ENCODE measurements around the gene AMT. TPM values are rescaled to one million over a fixed set of nuclear protein-coding genes. Genes with fewer than 3 reads are reported as not detected.
A peak's percentile ranks its signal among the peaks of the same experiment; 100 is the strongest.

AMT gene
- total and polyA plus RNA-seq, 2 experiments from 2014 or later, result 32.8 to 35.6 TPM

DNA sequence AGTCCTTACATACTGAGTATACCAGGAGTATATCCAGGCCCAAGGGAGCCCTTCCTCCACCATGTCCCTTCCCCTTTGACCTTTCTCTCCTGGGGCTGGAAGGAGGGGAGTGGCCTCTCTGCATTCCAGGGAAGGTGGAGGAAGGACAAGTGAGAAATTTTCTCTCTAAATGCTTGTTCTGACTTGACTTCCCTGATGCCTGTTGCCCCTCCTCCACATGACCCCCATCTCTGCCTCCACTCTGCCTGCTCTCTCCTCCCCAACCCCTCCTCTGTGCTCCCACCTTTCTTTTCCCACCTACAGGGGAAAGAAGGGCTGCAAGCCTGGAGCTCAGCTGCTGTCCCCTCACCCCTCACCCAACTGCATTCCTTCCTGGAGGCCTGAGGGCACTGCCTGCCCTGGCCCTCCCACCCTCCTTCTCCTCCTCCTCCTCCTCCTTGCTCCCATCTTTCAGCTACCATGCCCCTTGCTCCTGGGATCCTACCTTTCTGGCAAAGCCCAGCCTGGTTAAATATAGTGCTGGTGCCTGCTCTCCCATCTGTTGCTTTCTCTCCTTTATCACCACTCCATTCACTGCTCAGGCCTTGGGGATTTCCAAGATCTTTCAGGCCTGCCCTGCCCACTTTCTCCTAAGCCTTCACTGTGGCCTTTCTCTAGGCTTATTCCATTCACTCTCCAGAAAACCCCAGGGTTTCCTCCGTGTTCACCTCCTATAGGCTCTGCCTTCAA is 39.3 kb upstream of the AMT start:
- no peaks in the 10 kb centered on the region for H3K36me3 ChIP-seq (ENCODE audit: insufficient read depth)
- peaks cover 47% of the 10 kb centered on the region for H3K4me1 Mint-ChIP-seq
- peak overlapping the region; percentile 99 for H3K27ac ChIP-seq (ENCODE audit: low read depth)
- TF ChIP-seq POLR2AphosphoS5 (IDR thresholded peaks at IDR 0.05; ENCODE audit: low read depth), result no peak
- no peak for TF ChIP-seq ZNF114 (CRISPR knock-in tag; IDR thresholded peaks at IDR 0.05)
- TF ChIP-seq EZH2 (IDR thresholded peaks at IDR 0.05; ENCODE audit: low read depth, unreplicated experiment), result no peak
- no peak for TF ChIP-seq JUNB (IDR thresholded peaks at IDR 0.05; ENCODE audit: unreplicated experiment)
- TF ChIP-seq, protein P1, sequence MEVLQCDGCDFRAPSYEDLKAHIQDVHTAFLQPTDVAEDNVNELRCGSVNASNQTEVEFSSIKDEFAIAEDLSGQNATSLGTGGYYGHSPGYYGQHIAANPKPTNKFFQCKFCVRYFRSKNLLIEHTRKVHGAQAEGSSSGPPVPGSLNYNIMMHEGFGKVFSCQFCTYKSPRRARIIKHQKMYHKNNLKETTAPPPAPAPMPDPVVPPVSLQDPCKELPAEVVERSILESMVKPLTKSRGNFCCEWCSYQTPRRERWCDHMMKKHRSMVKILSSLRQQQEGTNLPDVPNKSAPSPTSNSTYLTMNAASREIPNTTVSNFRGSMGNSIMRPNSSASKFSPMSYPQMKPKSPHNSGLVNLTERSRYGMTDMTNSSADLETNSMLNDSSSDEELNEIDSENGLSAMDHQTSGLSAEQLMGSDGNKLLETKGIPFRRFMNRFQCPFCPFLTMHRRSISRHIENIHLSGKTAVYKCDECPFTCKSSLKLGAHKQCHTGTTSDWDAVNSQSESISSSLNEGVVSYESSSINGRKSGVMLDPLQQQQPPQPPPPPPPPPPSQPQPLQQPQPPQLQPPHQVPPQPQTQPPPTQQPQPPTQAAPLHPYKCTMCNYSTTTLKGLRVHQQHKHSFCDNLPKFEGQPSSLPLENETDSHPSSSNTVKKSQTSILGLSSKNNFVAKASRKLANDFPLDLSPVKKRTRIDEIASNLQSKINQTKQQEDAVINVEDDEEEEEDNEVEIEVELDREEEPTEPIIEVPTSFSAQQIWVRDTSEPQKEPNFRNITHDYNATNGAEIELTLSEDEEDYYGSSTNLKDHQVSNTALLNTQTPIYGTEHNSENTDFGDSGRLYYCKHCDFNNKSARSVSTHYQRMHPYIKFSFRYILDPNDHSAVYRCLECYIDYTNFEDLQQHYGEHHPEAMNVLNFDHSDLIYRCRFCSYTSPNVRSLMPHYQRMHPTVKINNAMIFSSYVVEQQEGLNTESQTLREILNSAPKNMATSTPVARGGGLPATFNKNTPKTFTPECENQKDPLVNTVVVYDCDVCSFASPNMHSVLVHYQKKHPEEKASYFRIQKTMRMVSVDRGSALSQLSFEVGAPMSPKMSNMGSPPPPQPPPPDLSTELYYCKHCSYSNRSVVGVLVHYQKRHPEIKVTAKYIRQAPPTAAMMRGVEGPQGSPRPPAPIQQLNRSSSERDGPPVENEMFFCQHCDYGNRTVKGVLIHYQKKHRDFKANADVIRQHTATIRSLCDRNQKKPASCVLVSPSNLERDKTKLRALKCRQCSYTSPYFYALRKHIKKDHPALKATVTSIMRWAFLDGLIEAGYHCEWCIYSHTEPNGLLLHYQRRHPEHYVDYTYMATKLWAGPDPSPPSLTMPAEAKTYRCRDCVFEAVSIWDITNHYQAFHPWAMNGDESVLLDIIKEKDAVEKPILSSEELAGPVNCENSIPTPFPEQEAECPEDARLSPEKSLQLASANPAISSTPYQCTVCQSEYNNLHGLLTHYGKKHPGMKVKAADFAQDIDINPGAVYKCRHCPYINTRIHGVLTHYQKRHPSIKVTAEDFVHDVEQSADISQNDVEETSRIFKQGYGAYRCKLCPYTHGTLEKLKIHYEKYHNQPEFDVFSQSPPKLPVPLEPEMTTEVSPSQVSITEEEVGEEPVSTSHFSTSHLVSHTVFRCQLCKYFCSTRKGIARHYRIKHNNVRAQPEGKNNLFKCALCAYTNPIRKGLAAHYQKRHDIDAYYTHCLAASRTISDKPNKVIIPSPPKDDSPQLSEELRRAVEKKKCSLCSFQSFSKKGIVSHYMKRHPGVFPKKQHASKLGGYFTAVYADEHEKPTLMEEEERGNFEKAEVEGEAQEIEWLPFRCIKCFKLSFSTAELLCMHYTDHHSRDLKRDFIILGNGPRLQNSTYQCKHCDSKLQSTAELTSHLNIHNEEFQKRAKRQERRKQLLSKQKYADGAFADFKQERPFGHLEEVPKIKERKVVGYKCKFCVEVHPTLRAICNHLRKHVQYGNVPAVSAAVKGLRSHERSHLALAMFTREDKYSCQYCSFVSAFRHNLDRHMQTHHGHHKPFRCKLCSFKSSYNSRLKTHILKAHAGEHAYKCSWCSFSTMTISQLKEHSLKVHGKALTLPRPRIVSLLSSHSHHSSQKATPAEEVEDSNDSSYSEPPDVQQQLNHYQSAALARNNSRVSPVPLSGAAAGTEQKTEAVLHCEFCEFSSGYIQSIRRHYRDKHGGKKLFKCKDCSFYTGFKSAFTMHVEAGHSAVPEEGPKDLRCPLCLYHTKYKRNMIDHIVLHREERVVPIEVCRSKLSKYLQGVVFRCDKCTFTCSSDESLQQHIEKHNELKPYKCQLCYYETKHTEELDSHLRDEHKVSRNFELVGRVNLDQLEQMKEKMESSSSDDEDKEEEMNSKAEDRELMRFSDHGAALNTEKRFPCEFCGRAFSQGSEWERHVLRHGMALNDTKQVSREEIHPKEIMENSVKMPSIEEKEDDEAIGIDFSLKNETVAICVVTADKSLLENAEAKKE (CRISPR knock-in tag; IDR thresholded peaks at IDR 0.05), result no peak
- TF ChIP-seq NANOG (IDR thresholded peaks at IDR 0.05; ENCODE audit: borderline replicate concordance), result no peak
- no peak for TF ChIP-seq EZH2phosphoT487 (IDR thresholded peaks at IDR 0.05; ENCODE audit: unreplicated experiment)
- TF ChIP-seq, protein P2, sequence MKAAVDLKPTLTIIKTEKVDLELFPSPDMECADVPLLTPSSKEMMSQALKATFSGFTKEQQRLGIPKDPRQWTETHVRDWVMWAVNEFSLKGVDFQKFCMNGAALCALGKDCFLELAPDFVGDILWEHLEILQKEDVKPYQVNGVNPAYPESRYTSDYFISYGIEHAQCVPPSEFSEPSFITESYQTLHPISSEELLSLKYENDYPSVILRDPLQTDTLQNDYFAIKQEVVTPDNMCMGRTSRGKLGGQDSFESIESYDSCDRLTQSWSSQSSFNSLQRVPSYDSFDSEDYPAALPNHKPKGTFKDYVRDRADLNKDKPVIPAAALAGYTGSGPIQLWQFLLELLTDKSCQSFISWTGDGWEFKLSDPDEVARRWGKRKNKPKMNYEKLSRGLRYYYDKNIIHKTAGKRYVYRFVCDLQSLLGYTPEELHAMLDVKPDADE (IDR thresholded peaks at IDR 0.05), result no peak
- no peak for TF ChIP-seq STAT1 (IDR thresholded peaks at IDR 0.05; ENCODE audit: unreplicated experiment)
- TF ChIP-seq CREB1 (CRISPR knock-in tag; IDR thresholded peaks at IDR 0.05; ENCODE audit: low read depth), result no peak
- TF ChIP-seq, protein P3, sequence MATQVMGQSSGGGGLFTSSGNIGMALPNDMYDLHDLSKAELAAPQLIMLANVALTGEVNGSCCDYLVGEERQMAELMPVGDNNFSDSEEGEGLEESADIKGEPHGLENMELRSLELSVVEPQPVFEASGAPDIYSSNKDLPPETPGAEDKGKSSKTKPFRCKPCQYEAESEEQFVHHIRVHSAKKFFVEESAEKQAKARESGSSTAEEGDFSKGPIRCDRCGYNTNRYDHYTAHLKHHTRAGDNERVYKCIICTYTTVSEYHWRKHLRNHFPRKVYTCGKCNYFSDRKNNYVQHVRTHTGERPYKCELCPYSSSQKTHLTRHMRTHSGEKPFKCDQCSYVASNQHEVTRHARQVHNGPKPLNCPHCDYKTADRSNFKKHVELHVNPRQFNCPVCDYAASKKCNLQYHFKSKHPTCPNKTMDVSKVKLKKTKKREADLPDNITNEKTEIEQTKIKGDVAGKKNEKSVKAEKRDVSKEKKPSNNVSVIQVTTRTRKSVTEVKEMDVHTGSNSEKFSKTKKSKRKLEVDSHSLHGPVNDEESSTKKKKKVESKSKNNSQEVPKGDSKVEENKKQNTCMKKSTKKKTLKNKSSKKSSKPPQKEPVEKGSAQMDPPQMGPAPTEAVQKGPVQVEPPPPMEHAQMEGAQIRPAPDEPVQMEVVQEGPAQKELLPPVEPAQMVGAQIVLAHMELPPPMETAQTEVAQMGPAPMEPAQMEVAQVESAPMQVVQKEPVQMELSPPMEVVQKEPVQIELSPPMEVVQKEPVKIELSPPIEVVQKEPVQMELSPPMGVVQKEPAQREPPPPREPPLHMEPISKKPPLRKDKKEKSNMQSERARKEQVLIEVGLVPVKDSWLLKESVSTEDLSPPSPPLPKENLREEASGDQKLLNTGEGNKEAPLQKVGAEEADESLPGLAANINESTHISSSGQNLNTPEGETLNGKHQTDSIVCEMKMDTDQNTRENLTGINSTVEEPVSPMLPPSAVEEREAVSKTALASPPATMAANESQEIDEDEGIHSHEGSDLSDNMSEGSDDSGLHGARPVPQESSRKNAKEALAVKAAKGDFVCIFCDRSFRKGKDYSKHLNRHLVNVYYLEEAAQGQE (IDR thresholded peaks at IDR 0.05; ENCODE audit: unreplicated experiment), result no peak
- peak overlapping the region; percentile 54; the same call in 2 of the 3 replicates for H3K4me3 Mint-ChIP-seq
- peaks cover 21% of the 10 kb centered on the region; the same call in 1 of the 2 replicates for H3F3A ChIP-seq (replicated peaks; ENCODE audit: low read depth)
- no peaks in the 10 kb centered on the region for H3K79me2 ChIP-seq (replicated peaks; ENCODE audit: insufficient read depth)
- 0 out of 2 replicates have a peak overlapping the region, but pooled peaks have one; percentile 1 for H2AFZ ChIP-seq
- no peaks in the 10 kb centered on the region for H4K20me1 ChIP-seq (replicated peaks; ENCODE audit: insufficient read depth)
- peak; percentile 79 for ATAC-seq
- peak overlapping the region; percentile 75 for H3K4me2 ChIP-seq
- DNase-seq (ENCODE audit: low spot score), result peak; percentile 88
- peak overlapping the region; percentile 29; the same call in 1 of the 2 replicates for H3K4me3 ChIP-seq
- no peaks in the 10 kb centered on the region; the same call in 2 of the 3 replicates for H3K36me3 Mint-ChIP-seq (ENCODE audit: low read depth)
- H3K27ac Mint-ChIP-seq, result peak overlapping the region; percentile 97
- no peaks in the 10 kb centered on the region for H3K9me3 Mint-ChIP-seq
- H3K9me2 ChIP-seq (ENCODE audit: insufficient read depth), result no peaks in the 10 kb centered on the region
- peaks cover 37% of the 10 kb centered on the region for H3K4me1 ChIP-seq (ENCODE audit: insufficient read depth)
- H3K27me3 Mint-ChIP-seq (ENCODE audit: insufficient read depth, low read depth, poor library complexity), result peaks cover 8% of the 10 kb centered on the region
- H3K27me3 ChIP-seq (ENCODE audit: insufficient read depth), result no peaks in the 10 kb centered on the region

All from GM23338 (cell line).